A673 (cell line): ENCODE measurements around the gene PIK3R1. TPM values are rescaled to one million over a fixed set of nuclear protein-coding genes. Genes with fewer than 3 reads are reported as not detected.

Experiments
- BruUV-seq: library from RNA; stranded (reverse); fragments of 400-500 nt; replicated peaks from 2 replicates; lab custom pipeline; 2021; lab: Mats Ljungman, UMichigan
- CTCF ChIA-PET: fragments of 300-600 bp; sonication (Branson Sonifier 250); formaldehyde crosslinking; loops from one replicate; lab custom pipeline; 2022; ENCODE audit warnings: antibody characterized with exemption; lab: Charles Lee
- POLR2A ChIA-PET: fragments of 300-600 bp; sonication (Branson Sonifier 250); formaldehyde crosslinking; loops from one replicate; lab custom pipeline; 2022; ENCODE audit warnings: antibody characterized with exemption; ENCODE audit not compliant: low non-redundant PET; lab: Charles Lee
- DNase-seq: peaks from one replicate; pipeline ENCODE4 v3.0.0-alpha.2; 2015; ENCODE audit warnings: low spot score
- H3K27ac ChIP-seq: fragments of 200-600 bp; sonication (generic); 2 replicates; pipeline ENCODE4 v1.5.1; 2016; ENCODE audit warnings: mixed run types, low read depth, mild to moderate bottlenecking, mixed read lengths, antibody characterized with exemption, low read length; ENCODE audit not compliant: poor library complexity, severe bottlenecking
- H3K27me3 ChIP-seq: fragments of 200-600 bp; sonication (generic); replicated peaks from 2 replicates; pipeline ENCODE4 v1.6.1; 2017; ENCODE audit warnings: mixed run types, low read depth, mild to moderate bottlenecking, mixed read lengths, antibody characterized with exemption, low read length; ENCODE audit not compliant: insufficient read depth, poor library complexity
- H3K36me3 ChIP-seq: fragments of 200-600 bp; sonication (generic); 2 replicates; pipeline ENCODE4 v1.6.1; 2016; ENCODE audit warnings: mixed run types, mild to moderate bottlenecking, mixed read lengths, antibody characterized with exemption, low read length; ENCODE audit not compliant: insufficient read depth, poor library complexity, severe bottlenecking
- H3K4me1 ChIP-seq: fragments of 200-600 bp; sonication (generic); 2 replicates; pipeline ENCODE4 v1.6.1; 2017; ENCODE audit warnings: mixed run types, mild to moderate bottlenecking, mixed read lengths, antibody characterized with exemption, low read length; ENCODE audit not compliant: insufficient read depth, poor library complexity, severe bottlenecking
- H3K4me3 ChIP-seq: fragments of 200-600 bp; sonication (generic); 2 replicates; pipeline ENCODE4 v1.5.1; 2016; ENCODE audit warnings: low read depth, mixed run types, mild to moderate bottlenecking, mixed read lengths, low read length; ENCODE audit not compliant: poor library complexity, severe bottlenecking
- H3K9me3 ChIP-seq: fragments of 200-600 bp; sonication (generic); 2 replicates; pipeline ENCODE4 v1.6.1; 2016; ENCODE audit warnings: mixed run types, low read depth, mild to moderate bottlenecking, mixed read lengths, antibody characterized with exemption, low read length; ENCODE audit not compliant: poor library complexity, severe bottlenecking
- CTCF ChIP-seq: fragments of 300-800, 200-600 bp; sonication (generic); conservative IDR thresholded peaks from 2 replicates; pipeline ENCODE4 v1.5.1; 2017; ENCODE audit warnings: low read depth, mild to moderate bottlenecking, antibody characterized with exemption, low read length, moderate library complexity, mixed read lengths
- EZH2 ChIP-seq: fragments of 200-600 bp; sonication (generic); IDR thresholded peaks from 2 replicates; pipeline ENCODE4 v1.6.1; 2017; ENCODE audit warnings: borderline replicate concordance, low read depth, mild to moderate bottlenecking, mixed read lengths, antibody characterized with exemption, low read length; ENCODE audit not compliant: poor library complexity, severe bottlenecking
- intact Hi-C: fragments of 100-400 bp; cut with micrococcal nuclease; formaldehyde crosslinking; loops from one replicate; pipeline ENCODE4 v1.10.0; 2022; ENCODE audit not compliant: unreplicated experiment
- total RNA-seq: library from RNA; stranded (reverse); gene quantifications from 2 replicates; pipeline ENCODE4 v1.2.3, GENCODE V29; 2021

Gene PIK3R1
- total RNA-seq, 1 experiment from 2014 or later, result 57.9 TPM

- ChIA-PET CTCF (no interaction called here), POLR2A (no interaction called here)
- TF ChIP-seq CTCF (no peak), EZH2 (no peak)
- Histone ChIP-seq H3K27ac (no peak overlapping the region), H3K4me1 (peaks cover 51% of the 10 kb centered on the region), H3K9me3 (no peaks in the 10 kb centered on the region), H3K36me3 (peaks cover 21% of the 10 kb centered on the region), H3K4me3 (no peak overlapping the region), H3K27me3 (no peaks in the 10 kb centered on the region)
- no peak for DNase-seq
- intact Hi-C loops, result loop anchor here (5.0 kb wide), 1 partner anchor 1027 kb away; no protein-coding TSS in a partner anchor
- BruUV-seq, result no TSS peak
Measured at GRCh38 chr5:68273717-68274409, 58.3 kb downstream of the PIK3R1 start.

GRCh38 chr5:68274847-68275651 is 59.5 kb downstream of the PIK3R1 start:
- Histone ChIP-seq H3K36me3 (peaks cover 33% of the 10 kb centered on the region), H3K9me3 (no peaks in the 10 kb centered on the region), H3K4me1 (peaks cover 40% of the 10 kb centered on the region), H3K27ac (no peak overlapping the region), H3K4me3 (no peak overlapping the region), H3K27me3 (no peaks in the 10 kb centered on the region)
- CTCF ChIA-PET, result no interaction called here
- no peak for DNase-seq
- BruUV-seq, result no TSS peak
- POLR2A ChIA-PET, result no interaction called here
- intact Hi-C loops, result loop anchor here (5.0 kb wide), 1 partner anchor 1028 kb away; no protein-coding TSS in a partner anchor
- TF ChIP-seq EZH2 (no peak), CTCF (no peak)

GRCh38 chr5:68276740-68277139 is 61.2 kb downstream of the PIK3R1 start:
- Histone ChIP-seq H3K4me1 (peaks cover 23% of the 10 kb centered on the region), H3K4me3 (no peak overlapping the region), H3K27ac (no peak overlapping the region), H3K27me3 (no peaks in the 10 kb centered on the region), H3K9me3 (no peaks in the 10 kb centered on the region), H3K36me3 (peaks cover 48% of the 10 kb centered on the region)
- BruUV-seq, result no TSS peak
- intact Hi-C loops, result no loop called here
- CTCF ChIA-PET, result no interaction called here
- DNase-seq, result no peak
- POLR2A ChIA-PET, result no interaction called here
- no peak for TF ChIP-seq EZH2
- no peak for TF ChIP-seq CTCF
